Kidney glomerular epithelial cell (primary cell): Measurements from ENCODE around the gene CPNE7.

Experiments
- DNase-seq: peaks from one replicate; lab custom pipeline; 2025; lab: John Stamatoyannopoulos, UW

CPNE7 gene

GRCh38 chr16:89575247-89576152, at the start of gene CPNE7:
CPNE7 (plus strand) TSS chr16:89575758; CDS start chr16:89575898, 140 bp downstream.
- no peak for DNase-seq

- DNase-seq = no peak
Measured at GRCh38 chr16:89529097-89529496, 46.5 kb upstream of the CPNE7 start.

DNA sequence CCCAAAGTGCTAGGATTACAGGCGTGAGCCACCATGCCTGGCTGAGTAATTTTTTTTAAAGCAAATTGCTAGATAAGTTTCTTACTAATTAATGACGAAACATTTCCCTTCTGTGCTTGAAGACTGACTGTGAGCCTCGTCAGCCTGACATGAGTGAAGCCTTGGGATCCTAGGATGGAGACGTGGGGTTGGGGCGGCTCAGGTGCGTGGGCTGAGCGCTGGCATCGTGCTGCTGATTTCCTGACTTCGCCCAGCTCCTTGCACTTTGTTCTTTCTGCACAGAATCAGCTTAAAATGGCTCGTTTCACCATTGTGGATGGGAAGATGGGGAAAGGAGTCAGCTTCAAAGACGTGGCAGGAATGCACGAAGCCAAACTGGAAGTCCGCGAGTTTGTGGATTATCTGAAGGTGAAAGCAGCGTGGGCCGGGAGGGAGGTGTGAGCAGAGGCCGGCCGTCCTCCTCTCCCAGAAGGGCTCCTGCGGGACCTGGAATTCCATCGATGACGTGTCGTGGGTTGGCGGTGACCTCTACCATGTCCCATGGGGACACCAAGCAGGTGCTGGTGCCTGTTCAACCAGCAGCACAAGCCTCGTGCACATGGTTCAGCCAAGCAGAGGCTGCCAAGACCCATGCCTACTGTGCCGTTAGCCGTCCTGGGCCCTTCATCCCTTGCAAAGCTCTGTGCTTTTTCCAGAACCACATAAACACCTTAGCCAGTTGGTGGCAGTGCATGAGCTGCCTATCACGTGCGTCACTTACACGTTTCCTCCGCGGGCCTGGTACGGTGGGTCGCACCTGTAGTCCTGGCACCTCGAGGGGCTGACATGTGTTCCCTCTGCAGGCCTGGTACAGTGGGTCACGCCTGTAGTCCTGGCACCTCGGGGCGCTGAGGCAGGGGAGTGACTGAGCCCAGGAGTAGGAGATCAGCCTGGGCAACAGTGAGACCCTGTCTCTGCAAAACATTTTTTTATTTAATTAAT, 44.9 kb upstream of the CPNE7 start:
- DNase-seq = no peak

GRCh38 chr16:89531821-89532526, 43.6 kb upstream of the CPNE7 start:
- no peak for DNase-seq

GRCh38 chr16:89534252-89534756, 41.3 kb upstream of the CPNE7 start:
- no peak for DNase-seq

GRCh38 chr16:89536371-89536770, 39.2 kb upstream of the CPNE7 start:
- no peak for DNase-seq

DNA sequence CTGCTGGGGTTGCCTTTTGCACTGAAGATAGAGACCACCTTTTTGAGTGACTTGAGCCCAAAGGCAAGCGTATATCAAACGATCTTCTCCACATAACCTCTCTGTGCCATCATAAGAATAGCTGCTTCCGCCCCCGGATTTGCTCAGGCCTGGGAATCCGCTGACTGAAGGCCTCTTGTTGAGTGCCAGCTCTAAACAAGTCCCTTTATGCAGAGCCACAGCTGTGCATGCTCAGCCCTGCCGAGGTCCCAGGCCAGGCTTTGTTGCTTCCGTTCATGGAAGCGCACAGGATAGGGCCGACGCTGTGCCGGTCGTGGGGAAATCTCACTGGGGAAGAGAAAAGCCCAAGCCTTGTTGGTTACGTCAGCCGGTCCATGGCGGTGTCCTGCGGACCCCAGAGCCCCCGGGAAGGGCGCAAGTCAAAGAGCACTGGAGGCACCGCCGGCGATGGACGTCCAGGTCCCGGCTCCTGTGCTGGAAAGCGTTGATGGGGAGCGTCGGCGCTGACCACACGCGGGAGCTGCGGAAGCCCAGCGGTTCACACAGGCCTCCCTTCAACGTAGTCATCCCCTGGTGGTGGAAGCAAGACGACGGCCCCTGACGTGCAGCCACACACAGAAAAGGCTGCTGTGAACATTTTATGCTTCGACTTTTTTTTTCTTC, 38.5 kb upstream of the CPNE7 start:
- DNase-seq = no peak

DNA sequence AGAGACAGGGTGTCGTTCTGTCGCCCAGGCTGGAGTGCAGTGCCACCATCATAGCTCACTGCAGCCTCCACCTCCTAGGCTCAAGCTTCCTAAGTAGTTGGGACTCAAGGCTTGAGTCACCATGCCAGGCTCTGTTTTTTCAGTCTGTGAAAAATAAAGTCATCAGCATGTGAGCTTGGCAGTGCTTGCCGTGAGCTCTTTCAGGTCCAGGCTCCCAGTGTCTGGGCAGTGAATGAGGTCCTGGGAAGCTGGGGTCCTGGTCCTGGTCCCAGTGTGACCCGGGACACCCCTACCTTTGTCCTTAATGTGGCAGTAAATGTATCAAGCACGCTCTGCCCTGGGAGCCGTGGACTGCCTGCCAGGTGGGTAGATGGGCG, 38.0 kb upstream of the CPNE7 start:
- no peak for DNase-seq

GRCh38 chr16:89538286-89538685, 37.3 kb upstream of the CPNE7 start:
- no peak for DNase-seq

GRCh38 chr16:89540557-89540956, 35.0 kb upstream of the CPNE7 start:
- no peak for DNase-seq

GRCh38 chr16:89541792-89542191, 33.8 kb upstream of the CPNE7 start:
- no peak for DNase-seq

GRCh38 chr16:89544113-89544512, 31.4 kb upstream of the CPNE7 start:
- no peak for DNase-seq

- no peak for DNase-seq
Measured at GRCh38 chr16:89544713-89545043, 30.9 kb upstream of the CPNE7 start.

GRCh38 chr16:89545044-89545830, 30.3 kb upstream of the CPNE7 start:
- no peak for DNase-seq

DNA sequence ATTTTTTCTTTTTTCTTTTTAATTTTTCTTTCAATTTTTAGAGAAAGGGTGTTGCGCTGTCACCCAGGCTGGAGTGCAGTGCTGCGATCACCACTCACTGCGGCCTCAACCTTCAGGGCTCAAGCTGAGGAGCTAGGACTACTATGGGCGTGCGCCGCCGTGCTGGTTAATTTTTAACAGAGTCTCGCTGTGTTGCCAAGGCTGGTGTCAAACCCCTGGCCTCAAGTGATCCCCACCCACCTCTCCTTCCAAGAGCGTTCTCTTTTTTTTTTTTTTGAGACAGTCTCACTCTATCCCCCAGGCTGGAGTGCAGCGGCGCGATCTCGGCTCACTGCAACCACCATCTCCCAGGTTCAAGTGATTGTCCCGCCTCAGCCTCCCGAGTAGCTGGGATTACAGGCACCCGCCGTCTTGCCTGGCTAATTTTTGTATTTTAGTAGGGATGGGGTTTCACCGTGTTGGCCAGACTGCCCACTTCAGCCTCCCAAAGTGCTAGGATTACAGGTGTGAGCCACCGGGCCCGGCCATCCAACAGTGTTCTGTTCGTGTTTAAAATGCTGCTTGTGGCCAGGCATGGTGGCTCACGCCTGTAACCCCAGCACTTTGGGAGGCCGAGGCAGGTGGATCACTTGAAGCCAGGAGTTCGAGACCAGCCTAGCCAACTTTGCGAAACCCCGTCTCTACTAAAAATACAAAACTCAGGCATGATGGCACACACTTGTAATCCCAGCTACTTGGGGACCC, 29.6 kb upstream of the CPNE7 start:
- DNase-seq = no peak

- DNase-seq = no peak
Measured at GRCh38 chr16:89546781-89547180, 28.8 kb upstream of the CPNE7 start.

DNA sequence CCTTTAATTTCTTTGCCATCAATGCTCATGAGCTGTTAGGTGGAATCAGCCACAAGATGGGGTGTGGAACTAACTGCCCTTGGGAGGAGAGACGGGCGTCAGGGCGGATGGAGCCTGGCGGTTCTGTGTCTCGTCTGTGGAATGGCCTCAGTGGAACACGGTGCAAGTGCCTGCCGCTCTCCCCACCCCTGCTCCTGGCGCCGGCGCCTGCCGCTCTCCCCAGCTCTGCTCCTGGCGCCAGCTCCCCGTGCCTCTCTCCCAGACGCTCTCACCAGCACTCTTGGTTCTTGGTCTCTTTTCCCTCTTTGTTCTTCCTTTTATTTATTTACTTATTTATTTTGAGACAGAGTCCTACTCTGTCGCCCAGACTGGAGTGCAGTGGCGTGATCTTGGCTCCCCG, 28.3 kb upstream of the CPNE7 start:
- no peak for DNase-seq

GRCh38 chr16:89547860-89548259, 27.7 kb upstream of the CPNE7 start:
- no peak for DNase-seq

- DNase-seq = no peak
Measured at GRCh38 chr16:89548344-89549006, 27.1 kb upstream of the CPNE7 start.
